H1 (cell line): ENCODE measurements around the gene ARHGAP10. TPM values are rescaled to one million over a fixed set of nuclear protein-coding genes. Genes with fewer than 3 reads are reported as not detected.

ENCODE experiments used
- ATF2 ChIP-seq: IDR thresholded peaks from 2 replicates; pipeline ENCODE4 v1.6.1; 2012; ENCODE audit warnings: low read length, inconsistent platforms
- GTF2F1 ChIP-seq: IDR thresholded peaks from 2 replicates; pipeline ENCODE4 v1.6.1; 2012; ENCODE audit warnings: low read depth, low read length, improper control_type of control experiment, borderline replicate concordance
- RNF2 ChIP-seq: fragments of 200-900, 300-1000 bp; sonication (generic); IDR thresholded peaks from 2 replicates; pipeline ENCODE4 v1.7.1; 2016; ENCODE audit warnings: borderline replicate concordance, low read depth, mild to moderate bottlenecking, antibody characterized with exemption, low read length; ENCODE audit not compliant: poor library complexity, severe bottlenecking; ENCODE audit errors: missing control alignments
- SAP30 ChIP-seq: fragments of 300-600 bp; sonication (generic); IDR thresholded peaks from 2 replicates; pipeline ENCODE4 v1.7.1; 2012; ENCODE audit warnings: low read length, moderate library complexity, mild to moderate bottlenecking, inconsistent platforms; ENCODE audit not compliant: insufficient read depth, insufficient replicate concordance
- TEAD4 ChIP-seq: IDR thresholded peaks from 2 replicates; pipeline ENCODE4 v1.6.1; 2012; ENCODE audit warnings: low read depth, low read length, inconsistent platforms, mixed read lengths
- polyA plus RNA-seq, 7 experiments: library from polyadenylated mRNA; depleted of rRNA in 3 of 7; stranded (reverse) in 5 of 7; unstranded in 2 of 7; fragments of >200 nt in 5 of 7; fragments of 200-250 nt in 2 of 7; gene quantifications; 1 replicate in 5 of 7; 2 replicates in 1 of 7; 4 replicates in 1 of 7; pipeline versions ENCODE4 v1.2.1 to v1.2.3, GENCODE V29; 2011 to 2013; ENCODE audit warnings: missing spikeins in 2 of 7, mixed read lengths in 2 of 7
- total RNA-seq: library from RNA; stranded (reverse); fragmentation: NEBNext Ultra II Directional; extraction: Animal tissue kit (Norgen Biotek cat#: 25700); gene quantifications from 2 replicates; pipeline ENCODE4 v1.2.1, GENCODE V29; 2021
- TF ChIP-seq, protein P1 (sequence below): fragments of 300-600 bp; sonication (generic); IDR thresholded peaks from 2 replicates; pipeline ENCODE4 v1.7.1; 2012; ENCODE audit warnings: low read length, moderate library complexity, mild to moderate bottlenecking, inconsistent platforms; ENCODE audit not compliant: insufficient replicate concordance

ARHGAP10 gene
- total and polyA plus RNA-seq, 2 of the 8 experiments (the other 6 are each of a cell fraction or from before 2014, with no cell fraction given): 3.7 to 6.1 TPM

GRCh38 chr4:147820975-147821374, 89.1 kb downstream of the ARHGAP10 start (continued):
- TF ChIP-seq, protein P1, sequence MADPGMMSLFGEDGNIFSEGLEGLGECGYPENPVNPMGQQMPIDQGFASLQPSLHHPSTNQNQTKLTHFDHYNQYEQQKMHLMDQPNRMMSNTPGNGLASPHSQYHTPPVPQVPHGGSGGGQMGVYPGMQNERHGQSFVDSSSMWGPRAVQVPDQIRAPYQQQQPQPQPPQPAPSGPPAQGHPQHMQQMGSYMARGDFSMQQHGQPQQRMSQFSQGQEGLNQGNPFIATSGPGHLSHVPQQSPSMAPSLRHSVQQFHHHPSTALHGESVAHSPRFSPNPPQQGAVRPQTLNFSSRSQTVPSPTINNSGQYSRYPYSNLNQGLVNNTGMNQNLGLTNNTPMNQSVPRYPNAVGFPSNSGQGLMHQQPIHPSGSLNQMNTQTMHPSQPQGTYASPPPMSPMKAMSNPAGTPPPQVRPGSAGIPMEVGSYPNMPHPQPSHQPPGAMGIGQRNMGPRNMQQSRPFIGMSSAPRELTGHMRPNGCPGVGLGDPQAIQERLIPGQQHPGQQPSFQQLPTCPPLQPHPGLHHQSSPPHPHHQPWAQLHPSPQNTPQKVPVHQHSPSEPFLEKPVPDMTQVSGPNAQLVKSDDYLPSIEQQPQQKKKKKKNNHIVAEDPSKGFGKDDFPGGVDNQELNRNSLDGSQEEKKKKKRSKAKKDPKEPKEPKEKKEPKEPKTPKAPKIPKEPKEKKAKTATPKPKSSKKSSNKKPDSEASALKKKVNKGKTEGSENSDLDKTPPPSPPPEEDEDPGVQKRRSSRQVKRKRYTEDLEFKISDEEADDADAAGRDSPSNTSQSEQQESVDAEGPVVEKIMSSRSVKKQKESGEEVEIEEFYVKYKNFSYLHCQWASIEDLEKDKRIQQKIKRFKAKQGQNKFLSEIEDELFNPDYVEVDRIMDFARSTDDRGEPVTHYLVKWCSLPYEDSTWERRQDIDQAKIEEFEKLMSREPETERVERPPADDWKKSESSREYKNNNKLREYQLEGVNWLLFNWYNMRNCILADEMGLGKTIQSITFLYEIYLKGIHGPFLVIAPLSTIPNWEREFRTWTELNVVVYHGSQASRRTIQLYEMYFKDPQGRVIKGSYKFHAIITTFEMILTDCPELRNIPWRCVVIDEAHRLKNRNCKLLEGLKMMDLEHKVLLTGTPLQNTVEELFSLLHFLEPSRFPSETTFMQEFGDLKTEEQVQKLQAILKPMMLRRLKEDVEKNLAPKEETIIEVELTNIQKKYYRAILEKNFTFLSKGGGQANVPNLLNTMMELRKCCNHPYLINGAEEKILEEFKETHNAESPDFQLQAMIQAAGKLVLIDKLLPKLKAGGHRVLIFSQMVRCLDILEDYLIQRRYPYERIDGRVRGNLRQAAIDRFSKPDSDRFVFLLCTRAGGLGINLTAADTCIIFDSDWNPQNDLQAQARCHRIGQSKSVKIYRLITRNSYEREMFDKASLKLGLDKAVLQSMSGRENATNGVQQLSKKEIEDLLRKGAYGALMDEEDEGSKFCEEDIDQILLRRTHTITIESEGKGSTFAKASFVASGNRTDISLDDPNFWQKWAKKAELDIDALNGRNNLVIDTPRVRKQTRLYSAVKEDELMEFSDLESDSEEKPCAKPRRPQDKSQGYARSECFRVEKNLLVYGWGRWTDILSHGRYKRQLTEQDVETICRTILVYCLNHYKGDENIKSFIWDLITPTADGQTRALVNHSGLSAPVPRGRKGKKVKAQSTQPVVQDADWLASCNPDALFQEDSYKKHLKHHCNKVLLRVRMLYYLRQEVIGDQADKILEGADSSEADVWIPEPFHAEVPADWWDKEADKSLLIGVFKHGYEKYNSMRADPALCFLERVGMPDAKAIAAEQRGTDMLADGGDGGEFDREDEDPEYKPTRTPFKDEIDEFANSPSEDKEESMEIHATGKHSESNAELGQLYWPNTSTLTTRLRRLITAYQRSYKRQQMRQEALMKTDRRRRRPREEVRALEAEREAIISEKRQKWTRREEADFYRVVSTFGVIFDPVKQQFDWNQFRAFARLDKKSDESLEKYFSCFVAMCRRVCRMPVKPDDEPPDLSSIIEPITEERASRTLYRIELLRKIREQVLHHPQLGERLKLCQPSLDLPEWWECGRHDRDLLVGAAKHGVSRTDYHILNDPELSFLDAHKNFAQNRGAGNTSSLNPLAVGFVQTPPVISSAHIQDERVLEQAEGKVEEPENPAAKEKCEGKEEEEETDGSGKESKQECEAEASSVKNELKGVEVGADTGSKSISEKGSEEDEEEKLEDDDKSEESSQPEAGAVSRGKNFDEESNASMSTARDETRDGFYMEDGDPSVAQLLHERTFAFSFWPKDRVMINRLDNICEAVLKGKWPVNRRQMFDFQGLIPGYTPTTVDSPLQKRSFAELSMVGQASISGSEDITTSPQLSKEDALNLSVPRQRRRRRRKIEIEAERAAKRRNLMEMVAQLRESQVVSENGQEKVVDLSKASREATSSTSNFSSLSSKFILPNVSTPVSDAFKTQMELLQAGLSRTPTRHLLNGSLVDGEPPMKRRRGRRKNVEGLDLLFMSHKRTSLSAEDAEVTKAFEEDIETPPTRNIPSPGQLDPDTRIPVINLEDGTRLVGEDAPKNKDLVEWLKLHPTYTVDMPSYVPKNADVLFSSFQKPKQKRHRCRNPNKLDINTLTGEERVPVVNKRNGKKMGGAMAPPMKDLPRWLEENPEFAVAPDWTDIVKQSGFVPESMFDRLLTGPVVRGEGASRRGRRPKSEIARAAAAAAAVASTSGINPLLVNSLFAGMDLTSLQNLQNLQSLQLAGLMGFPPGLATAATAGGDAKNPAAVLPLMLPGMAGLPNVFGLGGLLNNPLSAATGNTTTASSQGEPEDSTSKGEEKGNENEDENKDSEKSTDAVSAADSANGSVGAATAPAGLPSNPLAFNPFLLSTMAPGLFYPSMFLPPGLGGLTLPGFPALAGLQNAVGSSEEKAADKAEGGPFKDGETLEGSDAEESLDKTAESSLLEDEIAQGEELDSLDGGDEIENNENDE: no peak
- no peak for TF ChIP-seq TEAD4
- no peak for TF ChIP-seq RNF2
- no peak for TF ChIP-seq SAP30
- TF ChIP-seq ATF2: no peak
- no peak for TF ChIP-seq GTF2F1
- TF ChIP-seq, all 59 proteins: peak for 0
